Left lung (tissue), 10 donors: Measurements from ENCODE around the gene PDE3A. TPM values are rescaled to one million over a fixed set of nuclear protein-coding genes. Genes with fewer than 3 reads are reported as not detected.
"Not testable (repeated sequence)": the region's sequence is repeated elsewhere in the genome, so short reads cannot be mapped to it uniquely, and the experiment has no call there.

Experiments
- ATAC-seq: fragments of 200-7000 bp; cut with Tn5 transposase; one replicate; pipeline ENCODE4 v1.9.1; 2020; ENCODE audit warnings: moderate library complexity
- DNase-seq, 4 donors: peaks; one replicate each; pipeline ENCODE4 v3.0.0-alpha.2; 2013 to 2020
- H3K27ac ChIP-seq, 2 donors: fragments of 200-600 bp; sonication (generic) in 1 of 2; one replicate each; pipeline versions ENCODE4 v1.5.0 to v1.8.0; 2020 to 2021
- H3K27me3 ChIP-seq, 2 donors: fragments of 200-600 bp; sonication (generic) in 1 of 2; one replicate each; pipeline versions ENCODE4 v1.5.0 to v1.8.0; 2020 to 2021
- H3K36me3 ChIP-seq, 2 donors: fragments of 200-600 bp; sonication (generic) in 1 of 2; one replicate each; pipeline versions ENCODE4 v1.5.0 to v1.8.0; 2020 to 2021
- H3K4me1 ChIP-seq, 2 donors: fragments of 200-600 bp; one replicate each; pipeline ENCODE4 v1.8.0; 2021
- H3K4me3 ChIP-seq, 2 donors: fragments of 200-600 bp; sonication (generic) in 1 of 2; one replicate each; pipeline versions ENCODE4 v1.5.0 to v1.8.0; 2020 to 2021; ENCODE audit warnings: mild to moderate bottlenecking in 1 of 2
- H3K9me3 ChIP-seq, 2 donors: fragments of 200-600 bp; sonication (generic) in 1 of 2; one replicate each; pipeline versions ENCODE4 v1.5.0 to v1.8.0; 2020 to 2021
- intact Hi-C, 2 donors: fragments of 100-400 bp; cut with DNase I; formaldehyde crosslinking; loops; one replicate each; pipeline versions ENCODE4 v1.11.2 to v1.14.2; 2022
- polyA plus RNA-seq, 6 donors: library from polyadenylated mRNA; unstranded; fragments of 120-200 nt; gene quantifications; one replicate each; pipeline ENCODE4 v1.2.1, GENCODE V29; 2013; ENCODE audit not compliant: insufficient read length in 6 of 6
- total RNA-seq, 2 donors: library from RNA; stranded (reverse); fragmentation: NEBNext Ultra II Directional; extraction: Animal tissue kit (Norgen Biotek cat#: 25700); gene quantifications; one replicate each; pipeline ENCODE4 v1.2.1, GENCODE V29; 2021
- TF ChIP-seq, protein P1 (sequence below), 2 donors: fragments of 200-600 bp; sonication (generic) in 1 of 2; IDR thresholded peaks; one replicate each; pipeline versions ENCODE4 v1.5.0 to v1.8.0; 2021; ENCODE audit warnings: antibody characterized with exemption in 2 of 2
- donor health status: DM: no; HTN: yes; CAD: no.
- donor health status: DM: no; HTN: no; CAD: no.

The PDE3A gene
- total and polyA plus RNA-seq, 8 donors: 5.1 to 9.3 (median 7.8) TPM

GRCh38 chr12:20596061-20596460, 227.7 kb downstream of the PDE3A start:
- Histone ChIP-seq H3K36me3 (no peaks in the 10 kb centered on the region), H3K4me3 (no peak overlapping the region), H3K27me3 (no peaks in the 10 kb centered on the region), H3K4me1 (no peaks in the 10 kb centered on the region), H3K27ac (no peak overlapping the region), H3K9me3 (no peaks in the 10 kb centered on the region)
- TF ChIP-seq, protein P1, sequence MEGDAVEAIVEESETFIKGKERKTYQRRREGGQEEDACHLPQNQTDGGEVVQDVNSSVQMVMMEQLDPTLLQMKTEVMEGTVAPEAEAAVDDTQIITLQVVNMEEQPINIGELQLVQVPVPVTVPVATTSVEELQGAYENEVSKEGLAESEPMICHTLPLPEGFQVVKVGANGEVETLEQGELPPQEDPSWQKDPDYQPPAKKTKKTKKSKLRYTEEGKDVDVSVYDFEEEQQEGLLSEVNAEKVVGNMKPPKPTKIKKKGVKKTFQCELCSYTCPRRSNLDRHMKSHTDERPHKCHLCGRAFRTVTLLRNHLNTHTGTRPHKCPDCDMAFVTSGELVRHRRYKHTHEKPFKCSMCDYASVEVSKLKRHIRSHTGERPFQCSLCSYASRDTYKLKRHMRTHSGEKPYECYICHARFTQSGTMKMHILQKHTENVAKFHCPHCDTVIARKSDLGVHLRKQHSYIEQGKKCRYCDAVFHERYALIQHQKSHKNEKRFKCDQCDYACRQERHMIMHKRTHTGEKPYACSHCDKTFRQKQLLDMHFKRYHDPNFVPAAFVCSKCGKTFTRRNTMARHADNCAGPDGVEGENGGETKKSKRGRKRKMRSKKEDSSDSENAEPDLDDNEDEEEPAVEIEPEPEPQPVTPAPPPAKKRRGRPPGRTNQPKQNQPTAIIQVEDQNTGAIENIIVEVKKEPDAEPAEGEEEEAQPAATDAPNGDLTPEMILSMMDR (IDR thresholded peaks at IDR 0.05): no peak
- ATAC-seq (no peak), DNase-seq (no peak)
- intact Hi-C loops: no loop called here

- Histone ChIP-seq H3K4me1 (no peaks in the 10 kb centered on the region), H3K4me3 (no peak overlapping the region), H3K9me3 (no peaks in the 10 kb centered on the region), H3K36me3 (no peaks in the 10 kb centered on the region), H3K27me3 (no peaks in the 10 kb centered on the region), H3K27ac (no peak overlapping the region)
- TF ChIP-seq, protein P1 (IDR thresholded peaks at IDR 0.05): no peak
- intact Hi-C loops: no loop called here
- ATAC-seq: no peak
- no peak for DNase-seq
These were observed 231.4 kb downstream of the PDE3A start for GRCh38 chr12:20599757-20600156.

DNA sequence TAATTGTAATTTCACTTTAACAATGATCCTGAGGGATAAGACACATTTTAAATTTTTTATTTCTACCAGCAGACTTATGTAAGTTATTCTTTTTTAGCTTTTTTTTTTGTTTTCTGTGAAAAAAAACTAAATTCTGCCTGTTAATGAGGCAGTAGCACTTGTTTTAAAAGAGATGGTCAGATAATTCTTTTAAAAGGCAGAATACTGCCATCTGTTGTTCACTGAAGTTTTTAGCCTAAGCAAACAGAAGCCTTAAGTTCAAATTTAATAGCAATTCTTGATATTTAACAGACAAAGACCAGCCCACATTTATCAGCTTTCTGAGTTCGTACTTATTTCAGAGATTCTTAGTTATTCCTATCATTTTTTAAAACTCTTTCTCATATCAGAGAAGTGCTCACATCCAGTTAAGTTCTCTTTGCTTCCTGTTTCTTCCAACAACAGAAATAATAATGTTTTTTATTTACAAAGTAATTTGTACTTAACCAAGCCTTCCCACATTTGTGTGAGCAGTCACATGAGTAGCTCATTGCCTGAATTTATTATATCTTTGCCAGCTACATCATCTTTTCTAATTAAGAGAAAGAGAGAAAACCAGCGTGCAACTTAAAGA, 233.4 kb downstream of the PDE3A start:
- peak; percentile 38 for ATAC-seq
- intact Hi-C loops: no loop called here
- TF ChIP-seq, protein P1 (IDR thresholded peaks at IDR 0.05): peak in 1 of 2 donors; percentile 28
- peak overlapping the region in 1 of 2 donors; percentile 55 for H3K27ac ChIP-seq
- H3K27me3 ChIP-seq: no peaks in the 10 kb centered on the region
- peak in 2 of 4 donors; percentile 20 to 24 for DNase-seq
- H3K4me1 ChIP-seq: no peaks in the 10 kb centered on the region
- H3K4me3 ChIP-seq: no peak overlapping the region
- no peaks in the 10 kb centered on the region for H3K9me3 ChIP-seq
- no peaks in the 10 kb centered on the region for H3K36me3 ChIP-seq

DNA sequence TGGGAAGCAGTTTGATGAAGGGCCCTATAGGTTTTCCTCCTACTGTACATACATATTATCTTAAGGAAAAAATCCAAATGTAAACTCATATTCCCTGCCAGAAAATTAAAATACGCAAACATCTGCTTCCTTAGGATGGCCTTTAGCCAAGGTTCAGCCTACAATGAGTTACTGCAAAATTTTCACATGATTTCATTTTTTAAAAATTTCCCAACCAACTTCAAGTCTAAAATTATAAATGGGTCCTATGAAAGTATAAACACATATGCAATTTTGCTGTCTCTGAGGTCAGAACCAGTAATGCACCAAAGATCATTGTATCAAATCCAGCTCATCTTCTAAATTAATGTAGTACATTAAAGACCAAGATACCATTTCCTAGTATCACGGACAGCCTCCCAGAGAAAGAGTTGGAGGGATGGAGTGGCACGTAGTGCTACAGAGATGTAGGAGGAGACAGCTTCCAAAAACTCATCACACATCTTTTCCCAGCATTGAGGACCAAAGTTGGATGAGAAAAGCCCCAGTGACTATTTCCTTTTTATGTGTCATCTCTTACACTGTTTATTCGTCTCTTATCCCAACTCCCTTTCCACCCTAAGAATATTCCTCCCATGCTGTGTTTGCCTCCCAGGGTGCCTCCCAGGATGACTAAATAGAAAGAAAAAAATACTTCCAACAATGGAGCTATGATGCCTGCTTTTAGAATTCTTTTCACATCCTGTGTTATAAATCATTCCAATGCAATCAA, 234.5 kb downstream of the PDE3A start:
- Histone ChIP-seq H3K4me3 (no peak overlapping the region), H3K9me3 (no peaks in the 10 kb centered on the region), H3K4me1 (no peaks in the 10 kb centered on the region), H3K27me3 (no peaks in the 10 kb centered on the region), H3K36me3 (no peaks in the 10 kb centered on the region), H3K27ac (peak overlapping the region in 1 of 2 donors; percentile 55)
- TF ChIP-seq, protein P1 (IDR thresholded peaks at IDR 0.05): no peak
- peak; percentile 41 for ATAC-seq
- peak in 1 of 4 donors; percentile 19 for DNase-seq
- intact Hi-C loops: no loop called here

- ATAC-seq (no peak), DNase-seq (no peak)
- Histone ChIP-seq H3K27me3 (no peaks in the 10 kb centered on the region), H3K4me1 (no peaks in the 10 kb centered on the region), H3K36me3 (no peaks in the 10 kb centered on the region), H3K27ac (no peak overlapping the region), H3K4me3 (no peak overlapping the region), H3K9me3 (no peaks in the 10 kb centered on the region)
- intact Hi-C loops: no loop called here
- TF ChIP-seq, protein P1 (IDR thresholded peaks at IDR 0.05): no peak
These were observed 236.2 kb downstream of the PDE3A start for GRCh38 chr12:20604408-20605067.

GRCh38 chr12:20615020-20615419, 246.7 kb downstream of the PDE3A start:
- H3K9me3 ChIP-seq, H3K27me3 ChIP-seq, ATAC-seq, DNase-seq, H3K27ac ChIP-seq, H3K4me1 ChIP-seq, intact Hi-C loops, H3K36me3 ChIP-seq, H3K4me3 ChIP-seq: not testable (repeated sequence)
